ENCODE data around the gene PDHB. TPM values are rescaled to one million over a fixed set of nuclear protein-coding genes. Genes with fewer than 3 reads are reported as not detected.

PDHB gene
- total and polyA plus RNA-seq, 10 of the 15 experiments (the other 5 are each of a cell fraction or from before 2014, with no cell fraction given): 62.9 to 224 (median 93.2) TPM

DNA sequence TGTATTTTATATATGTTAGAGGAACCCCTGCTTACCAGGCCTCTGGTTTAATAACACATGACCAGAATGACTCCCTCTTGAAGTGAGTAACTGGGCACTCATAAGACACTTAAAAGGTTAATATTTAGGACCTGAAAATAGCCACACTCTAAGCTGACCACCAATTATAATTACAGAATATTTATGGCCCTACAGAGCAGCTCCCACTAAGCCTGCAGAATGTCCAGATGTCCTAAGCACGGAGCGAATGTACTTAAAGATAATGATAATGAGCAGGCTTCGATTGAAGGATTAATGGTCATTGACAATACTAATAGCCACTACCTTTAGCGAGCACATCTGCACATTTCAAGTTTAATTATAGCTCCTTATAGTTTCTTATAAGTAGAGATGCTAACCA is 35.5 kb upstream of the PDHB start (continued):
- TF ChIP-seq, protein P1, sequence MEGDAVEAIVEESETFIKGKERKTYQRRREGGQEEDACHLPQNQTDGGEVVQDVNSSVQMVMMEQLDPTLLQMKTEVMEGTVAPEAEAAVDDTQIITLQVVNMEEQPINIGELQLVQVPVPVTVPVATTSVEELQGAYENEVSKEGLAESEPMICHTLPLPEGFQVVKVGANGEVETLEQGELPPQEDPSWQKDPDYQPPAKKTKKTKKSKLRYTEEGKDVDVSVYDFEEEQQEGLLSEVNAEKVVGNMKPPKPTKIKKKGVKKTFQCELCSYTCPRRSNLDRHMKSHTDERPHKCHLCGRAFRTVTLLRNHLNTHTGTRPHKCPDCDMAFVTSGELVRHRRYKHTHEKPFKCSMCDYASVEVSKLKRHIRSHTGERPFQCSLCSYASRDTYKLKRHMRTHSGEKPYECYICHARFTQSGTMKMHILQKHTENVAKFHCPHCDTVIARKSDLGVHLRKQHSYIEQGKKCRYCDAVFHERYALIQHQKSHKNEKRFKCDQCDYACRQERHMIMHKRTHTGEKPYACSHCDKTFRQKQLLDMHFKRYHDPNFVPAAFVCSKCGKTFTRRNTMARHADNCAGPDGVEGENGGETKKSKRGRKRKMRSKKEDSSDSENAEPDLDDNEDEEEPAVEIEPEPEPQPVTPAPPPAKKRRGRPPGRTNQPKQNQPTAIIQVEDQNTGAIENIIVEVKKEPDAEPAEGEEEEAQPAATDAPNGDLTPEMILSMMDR (IDR thresholded peaks at IDR 0.05 in 2 of 3, conservative IDR thresholded peaks at IDR 0.05 in 1 of 3; ENCODE audit: control insufficient read depth in 2 of 3, extremely low read depth in 1 of 3, insufficient read depth in 1 of 3, low read depth in 3 of 3, low read length in 3 of 3): no peak
- no peak for TF ChIP-seq SP1 (IDR thresholded peaks at IDR 0.05; ENCODE audit: low read depth, low read length)
- TF ChIP-seq SMC3 (IDR thresholded peaks at IDR 0.05; ENCODE audit: borderline replicate concordance, low read length): no peak
- no peak for TF ChIP-seq NFYB (IDR thresholded peaks at IDR 0.05; ENCODE audit: insufficient read depth, low read depth, low read length)
- TF ChIP-seq SUPT20H (IDR thresholded peaks at IDR 0.05; ENCODE audit: borderline replicate concordance, control insufficient read depth, low read depth, low read length): no peak
- TF ChIP-seq TCF12 (IDR thresholded peaks at IDR 0.05; ENCODE audit: low read depth, low read length): no peak
- no peak for TF ChIP-seq CEBPB (IDR thresholded peaks at IDR 0.05; ENCODE audit: borderline replicate concordance in 1 of 2, low read depth in 2 of 2, low read length in 2 of 2)
- TF ChIP-seq GATAD2B (conservative IDR thresholded peaks at IDR 0.05; ENCODE audit: low read depth): no peak
- TF ChIP-seq TCF7 (IDR thresholded peaks at IDR 0.05; ENCODE audit: borderline replicate concordance): no peak
- TF ChIP-seq, protein P2, sequence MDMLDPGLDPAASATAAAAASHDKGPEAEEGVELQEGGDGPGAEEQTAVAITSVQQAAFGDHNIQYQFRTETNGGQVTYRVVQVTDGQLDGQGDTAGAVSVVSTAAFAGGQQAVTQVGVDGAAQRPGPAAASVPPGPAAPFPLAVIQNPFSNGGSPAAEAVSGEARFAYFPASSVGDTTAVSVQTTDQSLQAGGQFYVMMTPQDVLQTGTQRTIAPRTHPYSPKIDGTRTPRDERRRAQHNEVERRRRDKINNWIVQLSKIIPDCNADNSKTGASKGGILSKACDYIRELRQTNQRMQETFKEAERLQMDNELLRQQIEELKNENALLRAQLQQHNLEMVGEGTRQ (IDR thresholded peaks at IDR 0.05; ENCODE audit: borderline replicate concordance, low read depth, low read length): no peak
- no peak for TF ChIP-seq EED (IDR thresholded peaks at IDR 0.05; ENCODE audit: low read depth)
- TF ChIP-seq, protein P3, sequence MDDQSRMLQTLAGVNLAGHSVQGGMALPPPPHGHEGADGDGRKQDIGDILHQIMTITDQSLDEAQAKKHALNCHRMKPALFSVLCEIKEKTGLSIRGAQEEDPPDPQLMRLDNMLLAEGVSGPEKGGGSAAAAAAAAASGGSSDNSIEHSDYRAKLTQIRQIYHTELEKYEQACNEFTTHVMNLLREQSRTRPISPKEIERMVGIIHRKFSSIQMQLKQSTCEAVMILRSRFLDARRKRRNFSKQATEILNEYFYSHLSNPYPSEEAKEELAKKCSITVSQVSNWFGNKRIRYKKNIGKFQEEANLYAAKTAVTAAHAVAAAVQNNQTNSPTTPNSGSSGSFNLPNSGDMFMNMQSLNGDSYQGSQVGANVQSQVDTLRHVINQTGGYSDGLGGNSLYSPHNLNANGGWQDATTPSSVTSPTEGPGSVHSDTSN (IDR thresholded peaks at IDR 0.05; ENCODE audit: insufficient replicate concordance, low read depth, low read length): no peak
- TF ChIP-seq ZNF24 (IDR thresholded peaks at IDR 0.05): no peak

All from GM12878 (cell line).